WTC11 (cell line): Measurements from ENCODE around the gene UBB.

Experiments
- CTCF ChIP-seq: fragments of 200-600 bp; IDR thresholded peaks from 2 replicates; pipeline ENCODE4 v1.8.0; 2022; ENCODE audit warnings: antibody characterized with exemption
- EMX1 ChIP-seq: fragments of 250-450 bp; sonication (Bioruptor Pico); IDR thresholded peaks from 2 replicates; pipeline ENCODE4 v1.8.0; 2021; ENCODE audit warnings: mild to moderate bottlenecking
- GABPB1 ChIP-seq: sonication (generic); formaldehyde crosslinking; IDR thresholded peaks from 2 replicates; pipeline ENCODE4 v1.8.1; 2023; ENCODE audit warnings: mild to moderate bottlenecking, missing genetic modification reagents
- PREB ChIP-seq: sonication (generic); formaldehyde crosslinking; IDR thresholded peaks from 2 replicates; pipeline ENCODE4 v1.8.1; 2022; ENCODE audit warnings: mild to moderate bottlenecking, missing genetic modification reagents, moderate library complexity, borderline replicate concordance
- SOX15 ChIP-seq: fragments of 250-450 bp; sonication (Bioruptor Pico); IDR thresholded peaks from 2 replicates; pipeline ENCODE4 v1.9.0; 2021; ENCODE audit warnings: mild to moderate bottlenecking
- STAT6 ChIP-seq: sonication (generic); formaldehyde crosslinking; conservative IDR thresholded peaks from 2 replicates; pipeline ENCODE4 v1.8.1; 2023; ENCODE audit warnings: mild to moderate bottlenecking, low read depth, missing genetic modification reagents, moderate library complexity
- TCF7 ChIP-seq: sonication (generic); formaldehyde crosslinking; IDR thresholded peaks from 2 replicates; pipeline ENCODE4 v1.8.0; 2022; ENCODE audit warnings: mild to moderate bottlenecking, low read depth, missing genetic modification reagents, moderate library complexity
- TEAD4 ChIP-seq: sonication (generic); formaldehyde crosslinking; IDR thresholded peaks from 2 replicates; pipeline ENCODE4 v1.8.0; 2022; ENCODE audit warnings: mild to moderate bottlenecking, missing genetic modification reagents
- ZNF232 ChIP-seq: sonication (generic); formaldehyde crosslinking; IDR thresholded peaks from 2 replicates; pipeline ENCODE4 v1.8.0; 2022; ENCODE audit warnings: mild to moderate bottlenecking, missing genetic modification reagents
- ZNF416 ChIP-seq: fragments of 250-450 bp; sonication (Bioruptor Pico); IDR thresholded peaks from 2 replicates; pipeline ENCODE4 v1.9.0; 2021; ENCODE audit warnings: mild to moderate bottlenecking, inconsistent platforms
- TF ChIP-seq, protein P1 (sequence below): sonication (generic); formaldehyde crosslinking; IDR thresholded peaks from 2 replicates; pipeline ENCODE4 v1.8.0; 2022; ENCODE audit warnings: mild to moderate bottlenecking, missing genetic modification reagents

GRCh38 chr17:16398270-16399267, 17.7 kb downstream of the UBB start:
- no peak for TF ChIP-seq TEAD4
- TF ChIP-seq, protein P1, sequence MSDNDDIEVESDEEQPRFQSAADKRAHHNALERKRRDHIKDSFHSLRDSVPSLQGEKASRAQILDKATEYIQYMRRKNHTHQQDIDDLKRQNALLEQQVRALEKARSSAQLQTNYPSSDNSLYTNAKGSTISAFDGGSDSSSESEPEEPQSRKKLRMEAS (CRISPR knock-in tag), result no peak
- no peak for TF ChIP-seq ZNF232
- no peak for TF ChIP-seq SOX15 (CRISPR knock-in tag)
- no peak for TF ChIP-seq GABPB1
- no peak for TF ChIP-seq CTCF
- TF ChIP-seq EMX1, result no peak
- TF ChIP-seq PREB (CRISPR knock-in tag), result no peak
- no peak for TF ChIP-seq ZNF416 (CRISPR knock-in tag)
- TF ChIP-seq STAT6, result no peak
- no peak for TF ChIP-seq TCF7 (CRISPR knock-in tag)
